GM12801 (cell line): ENCODE data around the gene RTP3.

Source experiments
- TF ChIP-seq, protein P1 (sequence below): IDR thresholded peaks from one replicate; pipeline ENCODE4 v1.5.1; 2011; ENCODE audit warnings: control low read depth; ENCODE audit not compliant: insufficient read length; ENCODE audit errors: extremely low read depth

Gene RTP3

DNA sequence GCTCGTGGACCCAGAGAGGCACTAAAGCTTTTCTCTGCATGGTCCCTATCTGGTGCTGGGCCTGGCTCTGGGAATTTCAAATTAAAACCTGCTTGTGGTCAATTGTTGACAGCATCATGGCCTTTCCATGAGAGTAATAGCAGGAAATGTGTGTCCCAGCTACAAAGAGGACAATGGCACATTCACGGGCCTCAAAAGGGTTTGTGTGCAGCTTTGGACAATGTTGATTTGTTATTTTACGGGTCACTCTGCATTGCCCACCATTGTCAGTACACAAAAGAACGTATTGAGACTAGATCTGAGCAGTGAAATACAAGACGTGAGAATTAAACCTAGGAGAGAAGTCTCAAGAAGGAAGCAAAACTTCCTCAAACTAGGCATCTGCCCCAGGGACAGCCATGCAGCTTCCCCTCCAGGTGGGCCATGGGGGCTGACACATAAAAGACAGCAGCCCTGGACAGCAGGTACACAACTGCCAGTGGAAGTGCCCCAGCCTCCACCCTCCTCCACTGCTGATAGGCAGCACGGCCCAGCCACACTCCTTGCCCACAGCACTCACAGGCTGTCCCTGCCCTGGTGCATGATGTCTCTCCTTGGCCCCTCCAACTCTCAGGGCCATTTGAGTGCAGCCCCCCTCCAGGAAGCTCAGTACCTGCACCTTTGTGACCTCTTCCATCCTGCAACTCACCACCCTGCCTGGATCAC lies 17.1 kb upstream of the RTP3 start:
- TF ChIP-seq, protein P1, sequence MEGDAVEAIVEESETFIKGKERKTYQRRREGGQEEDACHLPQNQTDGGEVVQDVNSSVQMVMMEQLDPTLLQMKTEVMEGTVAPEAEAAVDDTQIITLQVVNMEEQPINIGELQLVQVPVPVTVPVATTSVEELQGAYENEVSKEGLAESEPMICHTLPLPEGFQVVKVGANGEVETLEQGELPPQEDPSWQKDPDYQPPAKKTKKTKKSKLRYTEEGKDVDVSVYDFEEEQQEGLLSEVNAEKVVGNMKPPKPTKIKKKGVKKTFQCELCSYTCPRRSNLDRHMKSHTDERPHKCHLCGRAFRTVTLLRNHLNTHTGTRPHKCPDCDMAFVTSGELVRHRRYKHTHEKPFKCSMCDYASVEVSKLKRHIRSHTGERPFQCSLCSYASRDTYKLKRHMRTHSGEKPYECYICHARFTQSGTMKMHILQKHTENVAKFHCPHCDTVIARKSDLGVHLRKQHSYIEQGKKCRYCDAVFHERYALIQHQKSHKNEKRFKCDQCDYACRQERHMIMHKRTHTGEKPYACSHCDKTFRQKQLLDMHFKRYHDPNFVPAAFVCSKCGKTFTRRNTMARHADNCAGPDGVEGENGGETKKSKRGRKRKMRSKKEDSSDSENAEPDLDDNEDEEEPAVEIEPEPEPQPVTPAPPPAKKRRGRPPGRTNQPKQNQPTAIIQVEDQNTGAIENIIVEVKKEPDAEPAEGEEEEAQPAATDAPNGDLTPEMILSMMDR: no peak

DNA sequence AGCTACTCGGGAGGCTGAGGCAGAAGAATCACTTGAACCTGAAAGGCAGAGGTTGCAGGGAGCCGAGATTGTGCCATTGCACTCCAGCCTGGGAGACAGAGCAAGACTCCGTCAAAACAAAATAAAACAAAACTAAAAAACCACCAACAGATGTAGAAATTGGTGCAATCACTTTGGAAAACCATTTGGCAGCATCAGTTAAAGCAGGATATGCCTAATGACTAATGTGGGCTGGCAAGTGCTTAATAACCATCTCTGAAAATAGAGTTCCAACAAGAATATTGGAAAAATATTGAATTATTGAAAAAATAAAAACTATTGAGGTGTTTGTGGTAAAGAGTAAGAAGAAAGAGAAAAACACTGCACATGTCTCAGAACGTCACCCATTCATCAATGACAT lies 16.1 kb upstream of the RTP3 start:
- TF ChIP-seq, protein P1: no peak

DNA sequence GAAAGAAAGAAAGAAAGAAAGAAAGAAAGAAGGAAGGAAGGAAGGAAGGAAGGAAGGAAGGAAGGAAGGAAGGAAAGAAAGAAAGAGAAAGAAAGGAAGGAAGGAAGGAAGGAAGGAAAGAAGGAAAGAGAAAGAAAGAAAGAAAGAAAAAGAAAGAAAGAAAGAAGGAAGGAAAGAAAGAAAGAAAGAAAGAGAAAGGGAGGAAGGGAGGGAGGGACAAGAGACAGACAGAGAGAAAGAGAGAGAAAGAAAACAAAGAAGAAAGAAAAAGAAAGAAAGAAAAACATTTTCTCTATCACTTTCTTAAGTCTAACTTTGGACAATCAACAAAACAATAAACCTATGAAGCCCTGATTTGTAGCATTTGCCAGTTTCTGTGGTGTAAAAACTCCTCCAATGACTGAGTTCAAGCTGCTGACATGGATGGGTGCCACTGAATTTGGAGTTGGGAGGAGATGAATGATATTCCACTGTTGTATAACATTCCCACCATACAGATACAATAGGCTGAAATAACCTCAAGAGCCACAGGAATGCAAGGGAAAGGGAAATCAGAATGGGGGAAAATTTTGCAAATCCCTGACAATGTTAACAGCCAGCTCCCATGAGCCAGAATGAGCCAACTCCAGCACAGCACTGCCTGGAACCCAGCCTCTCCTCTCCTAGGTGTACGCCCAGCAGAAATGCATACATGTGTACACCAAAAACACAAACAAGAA lies 15.0 kb upstream of the RTP3 start:
- TF ChIP-seq, protein P1: no peak

DNA sequence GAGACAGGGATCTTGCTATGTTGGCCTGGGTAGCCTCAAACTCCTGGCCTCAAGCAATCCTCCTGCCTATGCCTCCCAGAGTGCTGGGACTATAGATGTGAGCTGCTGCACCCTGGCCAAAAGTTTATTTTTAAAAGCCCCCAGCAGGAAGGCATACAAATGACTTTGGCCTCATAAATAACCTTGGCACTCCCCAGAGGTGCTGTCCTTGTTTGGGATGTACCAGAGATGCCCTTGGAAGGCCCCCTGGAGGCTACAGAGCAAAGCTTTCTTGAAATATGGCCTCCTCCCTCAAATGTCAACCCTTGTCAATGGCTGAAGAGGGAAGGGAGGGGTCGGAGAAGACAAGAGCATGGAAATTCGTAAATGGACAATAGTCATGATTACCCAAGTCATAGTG lies 14.0 kb upstream of the RTP3 start:
- TF ChIP-seq, protein P1: no peak

DNA sequence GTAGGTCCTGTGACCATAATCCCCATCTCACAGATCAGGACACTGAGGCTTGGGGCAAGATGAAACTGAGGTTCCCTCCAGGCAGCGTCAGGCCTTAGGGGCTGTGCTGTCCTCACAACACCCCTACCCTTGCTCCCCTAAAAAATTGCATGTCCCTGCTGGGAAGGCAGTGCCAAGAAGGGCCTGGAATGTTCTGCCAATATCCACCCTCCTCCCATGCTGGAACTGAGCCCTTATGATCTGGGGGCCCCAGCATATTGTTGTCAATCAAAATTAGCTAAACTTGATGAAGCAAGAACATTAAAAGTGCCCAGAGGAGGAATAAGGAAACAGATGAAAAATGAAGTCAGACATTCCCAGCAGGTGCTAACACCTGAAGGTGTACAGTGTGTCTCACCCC lies 13.4 kb upstream of the RTP3 start:
- TF ChIP-seq, protein P1: no peak

DNA sequence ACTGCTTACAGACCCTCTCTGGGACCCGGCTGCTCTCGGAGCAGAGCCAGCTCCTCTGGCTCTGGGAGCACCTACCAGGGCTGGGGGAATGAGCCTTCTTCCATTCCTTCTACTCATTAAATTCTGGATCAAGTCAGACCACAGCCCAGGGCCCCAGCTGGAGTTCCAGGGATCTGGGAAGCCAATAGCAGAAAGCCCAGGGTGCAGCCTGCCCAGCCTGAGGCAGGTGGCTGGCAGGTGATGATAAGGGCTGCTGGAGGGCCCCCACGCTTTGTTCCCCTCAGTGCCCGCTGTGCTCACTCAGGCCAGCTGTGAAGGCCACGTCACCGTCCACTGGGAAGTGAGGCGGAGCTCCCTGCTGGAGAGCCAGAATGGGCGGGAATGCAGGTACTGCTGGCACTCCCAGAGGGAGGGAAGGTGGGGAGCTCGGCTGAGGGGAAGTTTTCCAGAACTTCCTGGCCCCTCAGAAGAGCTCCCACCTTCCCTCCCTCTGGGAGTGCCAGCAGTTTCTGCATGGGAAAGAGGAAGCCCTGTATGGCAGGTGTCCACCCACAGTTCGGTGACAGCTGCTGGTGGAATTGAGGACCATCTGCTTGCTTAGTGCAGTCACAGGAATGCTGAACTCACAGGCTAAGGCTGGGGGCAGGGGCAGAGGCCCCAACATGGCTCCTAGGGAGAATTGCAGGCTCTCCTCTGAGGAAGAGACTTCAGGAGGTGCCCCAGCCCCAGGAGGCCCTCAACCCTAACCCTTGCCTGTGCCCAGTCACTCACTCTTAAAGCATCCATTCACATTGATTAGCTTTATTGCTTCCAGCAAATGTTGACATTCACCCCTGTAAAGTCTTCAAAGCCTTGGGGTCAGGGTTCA lies 12.6 kb upstream of the RTP3 start:
- TF ChIP-seq, protein P1: no peak

DNA sequence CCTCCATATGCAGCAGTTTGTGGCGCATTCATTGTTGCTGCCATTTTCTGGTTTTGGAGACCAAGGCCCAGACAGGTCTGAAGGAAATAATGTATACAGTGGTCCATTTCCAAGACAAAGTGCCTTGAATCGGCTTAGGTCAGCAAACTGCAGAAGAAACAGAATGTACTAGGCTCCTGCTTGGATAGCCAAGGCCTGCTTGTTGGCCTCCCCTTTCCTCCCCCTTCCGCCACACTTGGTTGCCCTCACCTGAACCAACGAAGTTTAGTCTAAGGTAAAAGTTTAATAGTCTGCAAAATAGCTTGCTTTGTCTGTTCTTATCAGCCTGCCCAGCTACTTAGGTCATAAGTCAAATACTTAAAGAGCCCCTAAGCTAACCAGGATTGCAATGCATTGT lies 12.0 kb upstream of the RTP3 start:
- TF ChIP-seq, protein P1: no peak
